NB4 (cell line): ENCODE data around the gene CRIM1.

Experiments used
- MYC ChIP-seq: IDR thresholded peaks from 2 replicates; pipeline ENCODE4 v1.6.1; 2011; ENCODE audit warnings: low read depth, low read length
- POLR2A ChIP-seq: IDR thresholded peaks from 2 replicates; pipeline ENCODE4 v1.6.1; 2011; ENCODE audit warnings: mild to moderate bottlenecking; ENCODE audit not compliant: insufficient read length; ENCODE audit errors: extremely low read depth
- TF ChIP-seq, protein P1 (sequence below): IDR thresholded peaks from one replicate; pipeline ENCODE4 v1.5.1; 2012; ENCODE audit warnings: low read depth, low read length
- TF ChIP-seq, protein P2 (sequence below): IDR thresholded peaks from 2 replicates; pipeline ENCODE4 v1.6.1; 2011; ENCODE audit warnings: low read depth, low read length

GRCh38 chr2:36396878-36397539 is 41.4 kb downstream of the CRIM1 start:
- TF ChIP-seq MYC (no peak), POLR2A (no peak)
- TF ChIP-seq, protein P1, sequence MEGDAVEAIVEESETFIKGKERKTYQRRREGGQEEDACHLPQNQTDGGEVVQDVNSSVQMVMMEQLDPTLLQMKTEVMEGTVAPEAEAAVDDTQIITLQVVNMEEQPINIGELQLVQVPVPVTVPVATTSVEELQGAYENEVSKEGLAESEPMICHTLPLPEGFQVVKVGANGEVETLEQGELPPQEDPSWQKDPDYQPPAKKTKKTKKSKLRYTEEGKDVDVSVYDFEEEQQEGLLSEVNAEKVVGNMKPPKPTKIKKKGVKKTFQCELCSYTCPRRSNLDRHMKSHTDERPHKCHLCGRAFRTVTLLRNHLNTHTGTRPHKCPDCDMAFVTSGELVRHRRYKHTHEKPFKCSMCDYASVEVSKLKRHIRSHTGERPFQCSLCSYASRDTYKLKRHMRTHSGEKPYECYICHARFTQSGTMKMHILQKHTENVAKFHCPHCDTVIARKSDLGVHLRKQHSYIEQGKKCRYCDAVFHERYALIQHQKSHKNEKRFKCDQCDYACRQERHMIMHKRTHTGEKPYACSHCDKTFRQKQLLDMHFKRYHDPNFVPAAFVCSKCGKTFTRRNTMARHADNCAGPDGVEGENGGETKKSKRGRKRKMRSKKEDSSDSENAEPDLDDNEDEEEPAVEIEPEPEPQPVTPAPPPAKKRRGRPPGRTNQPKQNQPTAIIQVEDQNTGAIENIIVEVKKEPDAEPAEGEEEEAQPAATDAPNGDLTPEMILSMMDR: no peak
- TF ChIP-seq, protein P2, sequence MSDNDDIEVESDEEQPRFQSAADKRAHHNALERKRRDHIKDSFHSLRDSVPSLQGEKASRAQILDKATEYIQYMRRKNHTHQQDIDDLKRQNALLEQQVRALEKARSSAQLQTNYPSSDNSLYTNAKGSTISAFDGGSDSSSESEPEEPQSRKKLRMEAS: no peak
